ENCODE results near the gene MICA. TPM values are rescaled to one million over a fixed set of nuclear protein-coding genes. Genes with fewer than 3 reads are reported as not detected.

The MICA gene
- total RNA-seq, 2 donors from 2014 or later, result 8.3 to 10.9 TPM

DNA sequence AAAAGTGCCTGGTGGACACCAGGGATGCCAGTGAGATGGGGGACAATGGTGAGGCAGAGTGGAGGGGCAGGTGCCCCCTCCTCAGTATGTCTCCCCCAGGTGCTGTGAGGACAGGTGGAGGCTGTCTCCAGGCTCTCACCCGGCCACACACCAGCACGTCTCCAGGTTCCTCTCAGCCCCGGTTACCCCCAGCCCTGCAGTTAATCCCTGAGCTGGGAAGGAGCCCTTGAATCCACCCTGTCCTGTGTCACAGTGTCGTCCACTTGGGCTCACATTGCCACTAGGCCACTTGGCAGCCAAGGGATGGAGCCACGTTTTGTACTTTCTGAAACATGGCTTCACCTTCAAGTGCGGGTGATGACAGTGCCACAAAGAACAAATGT, 24.7 kb upstream of the MICA start:
- 61 to 66% methylated on average over 6 of the region's 6 CpGs for WGBS, 2 donors
- no peak for TF ChIP-seq CTCF (IDR thresholded peaks at IDR 0.05)
- TF ChIP-seq POLR2A (IDR thresholded peaks at IDR 0.05), result no peak
- no peaks in the 10 kb centered on the region for H3K9me3 ChIP-seq
- H3K27me3 ChIP-seq, result peaks cover 0 to 4% of the 10 kb centered on the region in 2 donors
- intact Hi-C loops (cut with DNase I), result no loop called here
- H3K27ac ChIP-seq, result no peak overlapping the region
- H3K36me3 ChIP-seq (replicated peaks in 1 of 2; ENCODE audit: insufficient read depth in 1 of 2, low read depth in 2 of 2), result no peaks in the 10 kb centered on the region
- DNase-seq (no peak), ATAC-seq (no peak)
- no peaks in the 10 kb centered on the region for H3K4me1 ChIP-seq
- no peak overlapping the region for H3K4me3 ChIP-seq

GRCh38 chr6:31379850-31380249, 23.5 kb upstream of the MICA start:
- Histone ChIP-seq H3K27me3 (peaks cover 0 to 4% of the 10 kb centered on the region in 2 donors), H3K36me3 (replicated peaks in 1 of 2; ENCODE audit: insufficient read depth in 1 of 2, low read depth in 2 of 2) (no peaks in the 10 kb centered on the region), H3K27ac (no peak overlapping the region), H3K4me1 (no peaks in the 10 kb centered on the region), H3K4me3 (no peak overlapping the region), H3K9me3 (no peaks in the 10 kb centered on the region)
- intact Hi-C loops (cut with DNase I), result no loop called here
- TF ChIP-seq POLR2A (IDR thresholded peaks at IDR 0.05) (no peak), CTCF (IDR thresholded peaks at IDR 0.05) (no peak)
- 40 to 54% methylated on average over 7 to 10 of the region's 10 CpGs for WGBS, 2 donors
- no peak for DNase-seq
- no peak for ATAC-seq

DNA sequence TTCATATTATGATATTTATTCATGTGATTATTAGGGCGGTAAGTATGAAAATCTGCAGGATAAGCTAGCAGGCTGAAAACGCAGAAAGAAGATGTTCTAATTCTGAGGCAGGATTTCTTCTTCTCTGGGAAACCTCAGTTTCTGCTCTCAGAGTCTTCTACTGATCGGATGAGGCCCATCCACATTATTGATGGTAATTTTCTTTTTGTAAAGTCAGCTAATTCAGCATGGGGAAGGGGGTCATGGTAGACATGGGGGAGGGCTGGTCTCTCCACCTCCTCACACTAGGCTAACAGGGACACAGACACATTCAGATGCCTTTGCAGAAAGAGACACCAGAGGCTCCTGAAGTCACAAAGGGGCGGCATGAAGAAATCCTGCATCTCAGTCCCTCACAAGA, 21.7 kb upstream of the MICA start:
- intact Hi-C loops (cut with DNase I), result no loop called here
- no peaks in the 10 kb centered on the region for H3K36me3 ChIP-seq (replicated peaks in 1 of 2; ENCODE audit: insufficient read depth in 1 of 2, low read depth in 2 of 2)
- no peak for DNase-seq
- ATAC-seq, result no peak
- WGBS, 2 donors, result 47 to 56% methylated on average over 4 of the region's 4 CpGs
- no peaks in the 10 kb centered on the region for H3K9me3 ChIP-seq
- no peak overlapping the region for H3K27ac ChIP-seq
- TF ChIP-seq POLR2A (IDR thresholded peaks at IDR 0.05) (no peak), CTCF (IDR thresholded peaks at IDR 0.05) (no peak)
- no peaks in the 10 kb centered on the region for H3K4me1 ChIP-seq
- no peak overlapping the region for H3K4me3 ChIP-seq
- peaks cover 0 to 4% of the 10 kb centered on the region in 2 donors for H3K27me3 ChIP-seq

GRCh38 chr6:31383149-31383548, 20.2 kb upstream of the MICA start:
- Histone ChIP-seq H3K4me1 (no peaks in the 10 kb centered on the region), H3K36me3 (replicated peaks in 1 of 2; ENCODE audit: insufficient read depth in 1 of 2, low read depth in 2 of 2) (no peaks in the 10 kb centered on the region), H3K9me3 (no peaks in the 10 kb centered on the region), H3K27me3 (no peaks in the 10 kb centered on the region), H3K27ac (no peak overlapping the region), H3K4me3 (no peak overlapping the region)
- ATAC-seq, result no peak
- intact Hi-C loops (cut with DNase I), result no loop called here
- DNase-seq, result no peak
- WGBS, 2 donors, result 65 to 69% methylated on average over 5 of the region's 5 CpGs
- TF ChIP-seq POLR2A (IDR thresholded peaks at IDR 0.05) (no peak), CTCF (IDR thresholded peaks at IDR 0.05) (no peak)

- Histone ChIP-seq H3K27ac (no peak overlapping the region), H3K4me1 (no peaks in the 10 kb centered on the region), H3K4me3 (no peak overlapping the region), H3K9me3 (no peaks in the 10 kb centered on the region), H3K36me3 (replicated peaks in 1 of 2; ENCODE audit: insufficient read depth in 1 of 2, low read depth in 2 of 2) (no peaks in the 10 kb centered on the region), H3K27me3 (no peaks in the 10 kb centered on the region)
- TF ChIP-seq CTCF (IDR thresholded peaks at IDR 0.05), result no peak
- TF ChIP-seq POLR2A (IDR thresholded peaks at IDR 0.05), result no peak
- WGBS, 2 donors, result 78% methylated on average over 3 of the region's 3 CpGs; no CpG with 5 or more reads in 1 of the 2 donors
- no peak for DNase-seq
- ATAC-seq, result no peak
- intact Hi-C loops (cut with DNase I), result no loop called here
Measured at GRCh38 chr6:31385041-31385440, 18.4 kb upstream of the MICA start.

Data from body of pancreas (tissue), 4 donors.